ENCODE measurements around the gene TOR2A. TPM values are rescaled to one million over a fixed set of nuclear protein-coding genes. Genes with fewer than 3 reads are reported as not detected.

Gene TOR2A
- total and polyA plus RNA-seq, 2 of the 8 experiments (the other 6 are each of a cell fraction or from before 2014, with no cell fraction given), result 18.7 to 24.9 TPM

GRCh38 chr9:127742435-127743088 is 7.5 kb upstream of the TOR2A start (continued):
- TF ChIP-seq USF2 (IDR thresholded peaks at IDR 0.05; ENCODE audit: low read length) (no peak), TCF12 (IDR thresholded peaks at IDR 0.05; ENCODE audit: low read depth, low read length) (no peak), RAD21 (IDR thresholded peaks at IDR 0.05 in 1 of 2, conservative IDR thresholded peaks at IDR 0.05 in 1 of 2; ENCODE audit: low read depth in 2 of 2, low read length in 2 of 2) (peak; percentile 8 to 10; a peak in 2 of 4 replicates), SP1 (IDR thresholded peaks at IDR 0.05; ENCODE audit: low read depth, low read length) (peak; percentile 65; the same call in 1 of the 2 replicates), KDM1A (IDR thresholded peaks at IDR 0.05; ENCODE audit: borderline replicate concordance, low read length) (no peak), ATF2 (IDR thresholded peaks at IDR 0.05; ENCODE audit: low read length) (no peak), HDAC2 (IDR thresholded peaks at IDR 0.05; ENCODE audit: borderline replicate concordance in 1 of 2, low read depth in 2 of 2, low read length in 2 of 2) (peak in 1 of 2 experiments; percentile 45; a peak in 1 of 4 replicates), MAX (IDR thresholded peaks at IDR 0.05) (no peak; the same call in 1 of the 2 replicates), PHF8 (conservative IDR thresholded peaks at IDR 0.05; ENCODE audit: low read depth, low read length) (no peak), E2F6 (IDR thresholded peaks at IDR 0.05) (no peak), ASH2L (IDR thresholded peaks at IDR 0.05; ENCODE audit: low read length) (peak; percentile 33), MAFK (IDR thresholded peaks at IDR 0.05; ENCODE audit: low read depth, low read length) (no peak), KDM4A (IDR thresholded peaks at IDR 0.05; ENCODE audit: low read depth, low read length, severe bottlenecking) (no peak)
